PC-3 (cell line): ENCODE data around the gene FBXL4. TPM values are rescaled to one million over a fixed set of nuclear protein-coding genes. Genes with fewer than 3 reads are reported as not detected.

Experiments
- ATAC-seq: fragments of 200-7000 bp; cut with Tn5 transposase; 2 replicates; pipeline ENCODE4 v1.9.1; 2020; ENCODE audit warnings: mild to moderate bottlenecking, moderate library complexity
- BruUV-seq: library from RNA; stranded (reverse); fragments of 400-500 nt; replicated peaks from 2 replicates; lab custom pipeline; 2021; lab: Mats Ljungman, UMichigan
- CTCF ChIA-PET: fragments of 300-600 bp; sonication (Branson Sonifier 250); formaldehyde crosslinking; loops from one replicate; lab custom pipeline; 2022; ENCODE audit warnings: antibody characterized with exemption; lab: Charles Lee
- POLR2A ChIA-PET: fragments of 300-600 bp; sonication (Branson Sonifier 250); formaldehyde crosslinking; loops from one replicate; lab custom pipeline; 2022; ENCODE audit warnings: antibody characterized with exemption; ENCODE audit not compliant: unreplicated experiment; lab: Charles Lee
- DNase-seq: peaks from one replicate; pipeline ENCODE4 v3.0.0-alpha.2; 2015
- H2AFZ ChIP-seq: fragments of 300-600 bp; sonication (generic); 2 replicates; pipeline ENCODE4 v1.6.0; 2016; ENCODE audit warnings: antibody characterized with exemption, low read length
- H3F3A ChIP-seq: fragments of 300-600 bp; sonication (generic); one replicate; pipeline ENCODE4 v1.6.0; 2017; ENCODE audit warnings: antibody characterized with exemption, low read length, control low read depth, mild to moderate bottlenecking; ENCODE audit not compliant: unreplicated experiment
- H3K27ac ChIP-seq: fragments of 300-600 bp; sonication (generic); 2 replicates; pipeline ENCODE4 v1.5.1; 2016; ENCODE audit warnings: mild to moderate bottlenecking, low read length
- H3K27me3 ChIP-seq: fragments of 300-600 bp; sonication (generic); 2 replicates; pipeline ENCODE4 v1.6.1; 2016; ENCODE audit warnings: low read length, mixed read lengths
- H3K36me3 ChIP-seq: fragments of 300-600 bp; sonication (generic); 2 replicates; pipeline ENCODE4 v1.6.1; 2016; ENCODE audit warnings: low read depth, mixed run types, low read length, mixed read lengths
- H3K4me1 ChIP-seq: fragments of 300-600 bp; sonication (generic); 2 replicates; pipeline ENCODE4 v1.5.1; 2016; ENCODE audit warnings: low read length; ENCODE audit not compliant: insufficient read depth
- H3K4me2 ChIP-seq: fragments of 300-600 bp; sonication (generic); 2 replicates; pipeline ENCODE4 v1.6.0; 2016; ENCODE audit warnings: low read length
- H3K4me3 ChIP-seq: fragments of 300-600 bp; sonication (generic); 2 replicates; pipeline ENCODE4 v1.5.1; 2016; ENCODE audit warnings: mild to moderate bottlenecking, low read length, mixed read lengths
- H3K79me2 ChIP-seq: fragments of 300-600 bp; sonication (generic); 2 replicates; pipeline ENCODE4 v1.6.1; 2017; ENCODE audit warnings: low read length, mixed read lengths
- H3K9ac ChIP-seq: fragments of 300-600 bp; sonication (generic); 2 replicates; pipeline ENCODE4 v1.6.0; 2016; ENCODE audit warnings: mild to moderate bottlenecking, low read length
- H3K9me2 ChIP-seq: fragments of 300-600 bp; sonication (generic); replicated peaks from 2 replicates; pipeline ENCODE4 v1.6.1; 2016; ENCODE audit warnings: mixed run types, low read length, mixed read lengths
- H3K9me3 ChIP-seq: fragments of 300-600 bp; sonication (generic); 2 replicates; pipeline ENCODE4 v1.6.1; 2016; ENCODE audit warnings: low read length, mixed read lengths
- H4K20me1 ChIP-seq: fragments of 300-600 bp; sonication (generic); 2 replicates; pipeline ENCODE4 v1.6.1; 2016; ENCODE audit warnings: low read length, mixed read lengths
- CTCF ChIP-seq: fragments of 300-600 bp; sonication (generic); conservative IDR thresholded peaks from 2 replicates; pipeline ENCODE4 v1.5.1; 2017; ENCODE audit warnings: antibody characterized with exemption, low read depth, mild to moderate bottlenecking, low read length
- EZH2 ChIP-seq: fragments of 300-600 bp; sonication (generic); IDR thresholded peaks from one replicate; pipeline ENCODE4 v1.6.1; 2017; ENCODE audit warnings: antibody characterized with exemption, mild to moderate bottlenecking, low read length; ENCODE audit not compliant: unreplicated experiment
- EZH2phosphoT487 ChIP-seq: fragments of 300-600 bp; sonication (generic); IDR thresholded peaks from 2 replicates; pipeline ENCODE4 v1.6.1; 2018; ENCODE audit warnings: mild to moderate bottlenecking, antibody characterized with exemption, low read length, borderline replicate concordance
- intact Hi-C: fragments of 100-400 bp; cut with micrococcal nuclease; formaldehyde crosslinking; loops from 2 replicates; pipeline ENCODE4 v1.9.0; 2023
- total RNA-seq: library from RNA; depleted of rRNA; stranded (reverse); fragments of >200 nt; gene quantifications from 2 replicates; pipeline ENCODE4 v1.2.3, GENCODE V29; 2014

FBXL4 gene
- total RNA-seq, 1 experiment from 2014 or later: 3.8 TPM

GRCh38 chr6:98877250-98877649 lies 70.5 kb downstream of the FBXL4 start:
- ChIA-PET CTCF (no interaction called here), POLR2A (no interaction called here)
- Histone ChIP-seq H3F3A (no peaks in the 10 kb centered on the region), H3K9me2 (no peaks in the 10 kb centered on the region), H3K79me2 (no peaks in the 10 kb centered on the region), H2AFZ (no peak overlapping the region), H3K27me3 (no peaks in the 10 kb centered on the region), H3K27ac (no peak overlapping the region), H3K9ac (no peak overlapping the region), H3K9me3 (no peaks in the 10 kb centered on the region), H3K36me3 (no peaks in the 10 kb centered on the region), H3K4me1 (no peaks in the 10 kb centered on the region), H4K20me1 (no peaks in the 10 kb centered on the region), H3K4me2 (no peak overlapping the region), H3K4me3 (no peak overlapping the region)
- DNase-seq (no peak), ATAC-seq (no peak)
- TF ChIP-seq EZH2phosphoT487: no peak
- no peak for TF ChIP-seq CTCF
- TF ChIP-seq EZH2: no peak
- intact Hi-C loops: no loop called here
- BruUV-seq: no TSS peak

- H3K4me2 ChIP-seq: no peak overlapping the region
- no peaks in the 10 kb centered on the region for H3K9me2 ChIP-seq
- no peak overlapping the region for H3K4me3 ChIP-seq
- H4K20me1 ChIP-seq: no peaks in the 10 kb centered on the region
- no TSS peak for BruUV-seq
- CTCF ChIA-PET: no interaction called here
- ATAC-seq (no peak), DNase-seq (no peak)
- no peak overlapping the region for H2AFZ ChIP-seq
- H3K79me2 ChIP-seq: no peaks in the 10 kb centered on the region
- no peak overlapping the region for H3K27ac ChIP-seq
- no peaks in the 10 kb centered on the region for H3K9me3 ChIP-seq
- intact Hi-C loops: no loop called here
- no peaks in the 10 kb centered on the region for H3K36me3 ChIP-seq
- peaks cover 6% of the 10 kb centered on the region for H3K4me1 ChIP-seq
- POLR2A ChIA-PET: no interaction called here
- no peak overlapping the region for H3K9ac ChIP-seq
- no peaks in the 10 kb centered on the region for H3F3A ChIP-seq
- no peaks in the 10 kb centered on the region for H3K27me3 ChIP-seq
- TF ChIP-seq EZH2: no peak
- no peak for TF ChIP-seq CTCF
- no peak for TF ChIP-seq EZH2phosphoT487
These were observed 72.4 kb downstream of the FBXL4 start for GRCh38 chr6:98875375-98875774.

GRCh38 chr6:98871821-98872220 lies 75.9 kb downstream of the FBXL4 start:
- Histone ChIP-seq H3K27me3 (no peaks in the 10 kb centered on the region), H3K9me2 (no peaks in the 10 kb centered on the region), H2AFZ (no peak overlapping the region), H3K9me3 (no peaks in the 10 kb centered on the region), H3K4me2 (no peak overlapping the region), H3K36me3 (no peaks in the 10 kb centered on the region), H3K79me2 (no peaks in the 10 kb centered on the region), H3K27ac (no peak overlapping the region), H4K20me1 (no peaks in the 10 kb centered on the region), H3K4me1 (peaks cover 6% of the 10 kb centered on the region), H3K9ac (no peak overlapping the region), H3F3A (no peaks in the 10 kb centered on the region), H3K4me3 (no peak overlapping the region)
- intact Hi-C loops: loop anchor here (5.0 kb wide), 1 partner anchor 75 kb away; the partner anchor contains the start of gene FBXL4
- DNase-seq: no peak
- BruUV-seq: no TSS peak
- no peak for TF ChIP-seq EZH2
- TF ChIP-seq CTCF: no peak
- TF ChIP-seq EZH2phosphoT487: no peak
- no peak for ATAC-seq
- ChIA-PET POLR2A (no interaction called here), CTCF (no interaction called here)
